Activated B cell treated with CpG ODN at 0.5 μM for 24 hours (primary cell): ENCODE results near the gene GPBAR1. TPM values are rescaled to one million over a fixed set of nuclear protein-coding genes. Genes with fewer than 3 reads are reported as not detected.
A peak's percentile ranks its signal among the peaks of the same experiment; 100 is the strongest.

ENCODE experiments used
- ATAC-seq: fragments of 200-7000 bp; cut with Tn5 transposase; one replicate; pipeline ENCODE4 v1.10.0; 2021; ENCODE audit warnings: low read depth, mild to moderate bottlenecking, moderate library complexity
- CTCF ChIA-PET: fragments of 350-600 bp; sonication (Branson Sonifier 250); formaldehyde crosslinking; loops from one replicate; lab custom pipeline; 2021; ENCODE audit warnings: antibody characterized with exemption; lab: Charles Lee
- POLR2A ChIA-PET: fragments of 350-600 bp; sonication (Branson Sonifier 250); formaldehyde crosslinking; loops from one replicate; lab custom pipeline; 2021; ENCODE audit warnings: antibody characterized with exemption; lab: Charles Lee
- DNase-seq: peaks from one replicate; pipeline ENCODE4 v3.0.0; 2022
- H3K27ac Mint-ChIP-seq: one replicate; pipeline ENCODE4 v1.8.0; 2020; ENCODE audit warnings: mixed read lengths
- H3K27me3 Mint-ChIP-seq: one replicate; pipeline ENCODE4 v1.8.0; 2021; ENCODE audit warnings: mixed read lengths
- H3K36me3 Mint-ChIP-seq: one replicate; pipeline ENCODE4 v1.8.0; 2021; ENCODE audit warnings: low read depth, mixed read lengths
- H3K4me1 Mint-ChIP-seq: one replicate; pipeline ENCODE4 v1.8.0; 2021; ENCODE audit warnings: mixed read lengths
- H3K4me3 Mint-ChIP-seq: one replicate; pipeline ENCODE4 v1.8.0; 2020; ENCODE audit warnings: mild to moderate bottlenecking, mixed read lengths
- H3K9me3 Mint-ChIP-seq: one replicate; pipeline ENCODE4 v1.8.0; 2020; ENCODE audit warnings: mixed read lengths
- intact Hi-C: fragments of 100-400 bp; cut with micrococcal nuclease; formaldehyde crosslinking; loops from one replicate; pipeline ENCODE4 v1.15.1; 2024
- total RNA-seq: library from RNA; stranded (reverse); gene quantifications from 2 replicates; pipeline ENCODE4 v1.2.3, GENCODE V29; 2022
- TF ChIP-seq, protein P1 (sequence below): fragments of 200-600 bp; IDR thresholded peaks from one replicate; pipeline ENCODE4 v1.8.0; 2022; ENCODE audit warnings: antibody characterized with exemption, mild to moderate bottlenecking

GPBAR1 gene
- total RNA-seq, 1 donor from 2014 or later: 0.67 TPM

DNA sequence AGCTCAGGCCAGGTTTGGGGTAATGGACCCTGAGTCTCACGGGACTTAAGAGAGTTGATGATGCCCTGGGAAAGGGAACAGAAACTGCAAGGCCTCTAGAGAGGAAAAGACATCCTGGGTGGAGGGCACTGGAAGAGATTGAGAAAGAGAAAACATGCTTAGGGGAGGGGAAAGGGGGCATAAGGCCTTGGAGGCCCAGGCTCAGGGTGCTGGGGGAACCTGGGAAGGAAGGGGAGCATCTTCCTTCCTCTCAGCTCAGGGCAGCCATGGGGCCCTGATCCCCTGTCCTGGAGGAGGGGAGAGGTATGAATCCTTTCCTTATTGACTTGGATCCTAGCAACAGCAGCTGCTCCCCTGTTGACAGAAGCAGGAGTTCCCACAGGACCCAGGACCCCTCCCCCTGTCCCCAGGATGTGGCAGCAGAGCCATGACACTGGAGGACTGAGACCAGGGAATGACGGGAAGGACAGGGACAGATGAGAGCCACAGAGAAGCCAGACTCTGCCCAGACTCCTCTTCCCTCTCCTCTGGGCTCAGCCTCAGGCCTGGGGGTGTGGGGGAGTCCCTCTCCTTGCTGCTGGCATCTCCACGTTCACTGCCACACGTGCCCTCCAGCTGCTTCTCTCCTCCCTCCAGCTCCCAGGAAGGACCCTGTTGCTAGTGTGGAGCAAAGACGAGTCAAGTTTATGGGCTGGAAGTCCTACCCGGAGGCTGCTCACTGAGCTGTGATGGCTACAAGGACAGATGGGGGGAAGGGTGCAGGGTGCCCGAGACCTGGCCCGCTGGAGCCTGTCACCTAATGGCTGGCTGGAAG, 815 bp downstream of the GPBAR1 start:
- POLR2A ChIA-PET: interaction anchor here (0.8 to 8.4 kb wide), 3 partner anchors 9 to 43 kb away, joined by 3 to 94 read pairs (median 8); partner anchors contain the start of genes AAMP, ARPC2 and PNKD
- Mint-ChIP-seq H3K27ac (peak overlapping the region; percentile 78), H3K4me1 (peaks cover 65% of the 10 kb centered on the region), H3K27me3 (no peaks in the 10 kb centered on the region), H3K36me3 (peaks cover 36% of the 10 kb centered on the region), H3K9me3 (no peaks in the 10 kb centered on the region), H3K4me3 (peak overlapping the region; percentile 24)
- ATAC-seq (no peak), DNase-seq (no peak)
- intact Hi-C loops: no loop called here
- TF ChIP-seq, protein P1, sequence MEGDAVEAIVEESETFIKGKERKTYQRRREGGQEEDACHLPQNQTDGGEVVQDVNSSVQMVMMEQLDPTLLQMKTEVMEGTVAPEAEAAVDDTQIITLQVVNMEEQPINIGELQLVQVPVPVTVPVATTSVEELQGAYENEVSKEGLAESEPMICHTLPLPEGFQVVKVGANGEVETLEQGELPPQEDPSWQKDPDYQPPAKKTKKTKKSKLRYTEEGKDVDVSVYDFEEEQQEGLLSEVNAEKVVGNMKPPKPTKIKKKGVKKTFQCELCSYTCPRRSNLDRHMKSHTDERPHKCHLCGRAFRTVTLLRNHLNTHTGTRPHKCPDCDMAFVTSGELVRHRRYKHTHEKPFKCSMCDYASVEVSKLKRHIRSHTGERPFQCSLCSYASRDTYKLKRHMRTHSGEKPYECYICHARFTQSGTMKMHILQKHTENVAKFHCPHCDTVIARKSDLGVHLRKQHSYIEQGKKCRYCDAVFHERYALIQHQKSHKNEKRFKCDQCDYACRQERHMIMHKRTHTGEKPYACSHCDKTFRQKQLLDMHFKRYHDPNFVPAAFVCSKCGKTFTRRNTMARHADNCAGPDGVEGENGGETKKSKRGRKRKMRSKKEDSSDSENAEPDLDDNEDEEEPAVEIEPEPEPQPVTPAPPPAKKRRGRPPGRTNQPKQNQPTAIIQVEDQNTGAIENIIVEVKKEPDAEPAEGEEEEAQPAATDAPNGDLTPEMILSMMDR: no peak
- CTCF ChIA-PET: no interaction called here

GRCh38 chr2:218262237-218262600, 1.4 kb downstream of the GPBAR1 start:
- ChIA-PET CTCF (no interaction called here), POLR2A (interaction anchor here (1.6 to 8.4 kb wide), 2 partner anchors 8 to 44 kb away, joined by 8 to 94 read pairs; partner anchors contain the start of genes AAMP, ARPC2 and PNKD)
- Mint-ChIP-seq H3K27me3 (no peaks in the 10 kb centered on the region), H3K9me3 (no peaks in the 10 kb centered on the region), H3K4me3 (no peak overlapping the region), H3K27ac (no peak overlapping the region), H3K36me3 (peaks cover 36% of the 10 kb centered on the region), H3K4me1 (peaks cover 62% of the 10 kb centered on the region)
- TF ChIP-seq, protein P1: no peak
- ATAC-seq (no peak), DNase-seq (no peak)
- intact Hi-C loops: no loop called here

GRCh38 chr2:218262631-218263586, 2.1 kb downstream of the GPBAR1 start:
- ATAC-seq: no peak

GRCh38 chr2:218263817-218264641, 3.2 kb downstream of the GPBAR1 start:
- Mint-ChIP-seq H3K4me3 (no peak overlapping the region), H3K4me1 (peaks cover 55% of the 10 kb centered on the region), H3K36me3 (peaks cover 42% of the 10 kb centered on the region), H3K27ac (no peak overlapping the region), H3K27me3 (no peaks in the 10 kb centered on the region), H3K9me3 (no peaks in the 10 kb centered on the region)
- DNase-seq (no peak), ATAC-seq (no peak)
- TF ChIP-seq, protein P1: no peak
- intact Hi-C loops: no loop called here
- POLR2A ChIA-PET: no interaction called here
- CTCF ChIA-PET: no interaction called here

More at GRCh38 chr2:218262631-218263586, 2.1 kb downstream of the GPBAR1 start:
- TF ChIP-seq, protein P1: no peak
- H3K27ac Mint-ChIP-seq: no peak overlapping the region
- DNase-seq: no peak
- H3K36me3 Mint-ChIP-seq: peaks cover 42% of the 10 kb centered on the region
- H3K4me3 Mint-ChIP-seq: no peak overlapping the region
- no peaks in the 10 kb centered on the region for H3K27me3 Mint-ChIP-seq
- H3K4me1 Mint-ChIP-seq: peaks cover 60% of the 10 kb centered on the region
- ChIA-PET CTCF (no interaction called here), POLR2A (interaction anchor here (8.4 kb wide), 1 partner anchor 45 kb away, joined by 94 read pairs; the partner anchor contains the start of gene ARPC2)
- intact Hi-C loops: no loop called here
- H3K9me3 Mint-ChIP-seq: no peaks in the 10 kb centered on the region
